TTC549 (cell line): ENCODE data around the gene C5AR2.
"Not testable (repeated sequence)": the region's sequence is repeated elsewhere in the genome, so short reads cannot be mapped to it uniquely, and the experiment has no call there.

Experiments
- FAIRE-seq: peaks from 2 replicates; lab custom pipeline; 2012; peaks lifted over from hg19 to GRCh38; lab: Jason Lieb, UNC

C5AR2 gene

GRCh38 chr19:47387623-47388022 lies 55.6 kb downstream of the C5AR2 start:
- FAIRE-seq: not testable (repeated sequence)

GRCh38 chr19:47388721-47389120 lies 56.7 kb downstream of the C5AR2 start:
- not testable (repeated sequence) for FAIRE-seq

GRCh38 chr19:47389150-47389556 lies 57.2 kb downstream of the C5AR2 start:
- no peak for FAIRE-seq

- FAIRE-seq: no peak
Measured at GRCh38 chr19:47390533-47391488, 58.8 kb downstream of the C5AR2 start.

DNA sequence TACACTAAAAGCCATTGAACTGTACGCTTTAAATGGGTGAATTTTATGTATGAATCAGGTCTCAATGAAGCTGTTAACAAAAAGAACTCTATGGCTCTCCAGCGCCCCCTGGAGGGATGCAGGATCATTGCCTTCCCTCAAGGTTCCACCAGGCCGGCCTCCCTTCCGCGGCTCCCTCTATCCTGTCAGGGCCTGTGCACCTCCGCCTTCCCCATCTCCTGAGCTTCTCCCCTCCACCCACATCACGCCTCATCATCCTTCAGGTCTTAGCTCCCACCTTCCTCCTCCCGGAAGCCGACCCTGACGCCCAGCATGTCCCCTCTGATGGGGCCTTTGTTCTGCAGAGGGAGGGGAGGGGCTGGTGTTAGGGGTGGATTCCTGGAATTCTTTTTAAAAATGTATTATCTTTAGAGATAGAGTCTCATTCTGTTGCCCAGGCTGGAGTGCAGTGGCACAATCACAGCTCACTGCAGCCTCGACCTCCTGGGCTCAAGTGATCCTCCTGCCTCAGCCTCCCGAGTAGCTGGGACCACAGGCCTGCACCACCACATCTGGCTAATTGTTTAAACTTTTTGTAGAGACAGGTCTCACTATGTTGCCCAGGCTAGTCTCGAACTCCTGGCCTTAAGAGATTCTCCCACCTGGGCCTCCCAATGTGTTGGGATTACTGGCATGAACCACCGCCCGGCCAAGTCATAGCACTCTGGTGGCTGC lies 59.7 kb downstream of the C5AR2 start:
- no peak for FAIRE-seq
